SKM-1 treated with dmso at 0.1 percent for 144 hours (cell line): ENCODE results near the gene APPBP2.
"Not testable (repeated sequence)": the region's sequence is repeated elsewhere in the genome, so short reads cannot be mapped to it uniquely, and the experiment has no call there.

ENCODE experiments used
- DNase-seq: peaks from one replicate; lab custom pipeline; 2025; ENCODE audit not compliant: unreplicated experiment; lab: John Stamatoyannopoulos, UW

APPBP2 gene

DNA sequence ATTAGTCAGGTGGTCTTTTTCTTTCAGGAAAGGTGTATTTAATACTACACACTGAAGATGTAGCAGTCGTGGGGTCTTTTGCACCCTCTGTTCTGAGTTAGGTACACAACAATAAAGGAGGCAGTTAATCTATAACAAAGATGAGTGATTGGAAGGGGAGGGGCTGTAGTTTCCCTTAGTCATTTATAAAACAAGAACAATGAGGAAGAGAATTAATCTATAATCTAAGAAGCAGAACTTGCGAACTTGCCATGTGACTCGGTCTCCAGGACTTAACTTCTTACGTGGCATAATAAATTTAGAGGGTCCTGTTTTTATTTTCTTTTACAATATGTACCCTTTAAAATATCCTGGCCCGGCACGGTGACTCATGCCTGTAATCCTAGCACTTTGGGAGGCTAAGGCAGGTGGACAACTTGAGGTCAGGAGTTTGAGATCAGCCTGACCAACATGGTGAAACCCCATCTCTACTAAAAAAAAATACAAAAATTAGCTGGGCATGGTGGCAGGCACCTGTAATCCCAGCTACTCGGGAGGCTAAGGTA is 8.6 kb upstream of the APPBP2 start:
- no peak for DNase-seq

DNA sequence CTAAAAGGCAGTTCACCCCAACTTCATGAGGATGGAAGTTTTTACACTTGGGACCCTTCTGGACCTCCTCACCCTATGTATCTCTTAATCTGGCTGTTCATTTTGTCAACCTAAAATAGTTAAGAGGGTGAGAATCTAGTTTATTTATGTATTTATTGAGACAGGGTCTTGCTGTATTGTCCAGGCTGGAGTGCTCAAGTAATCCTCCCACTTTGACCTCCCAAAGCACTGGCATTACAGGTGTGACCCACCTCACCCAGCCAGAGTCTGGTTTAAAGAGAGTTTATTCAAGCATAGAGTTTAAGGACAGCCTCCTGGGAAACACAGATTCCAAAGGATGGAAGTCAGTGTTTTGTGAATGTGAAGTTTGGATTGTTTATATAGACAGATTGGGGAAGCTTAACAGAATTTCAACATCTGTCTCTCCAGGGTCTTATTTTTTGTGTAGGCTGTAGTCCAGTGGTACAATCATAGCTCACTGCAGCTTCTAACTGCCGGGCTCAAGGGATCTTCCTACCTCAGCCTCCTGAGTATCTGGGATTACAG is 8.0 kb upstream of the APPBP2 start:
- DNase-seq, result no peak

DNA sequence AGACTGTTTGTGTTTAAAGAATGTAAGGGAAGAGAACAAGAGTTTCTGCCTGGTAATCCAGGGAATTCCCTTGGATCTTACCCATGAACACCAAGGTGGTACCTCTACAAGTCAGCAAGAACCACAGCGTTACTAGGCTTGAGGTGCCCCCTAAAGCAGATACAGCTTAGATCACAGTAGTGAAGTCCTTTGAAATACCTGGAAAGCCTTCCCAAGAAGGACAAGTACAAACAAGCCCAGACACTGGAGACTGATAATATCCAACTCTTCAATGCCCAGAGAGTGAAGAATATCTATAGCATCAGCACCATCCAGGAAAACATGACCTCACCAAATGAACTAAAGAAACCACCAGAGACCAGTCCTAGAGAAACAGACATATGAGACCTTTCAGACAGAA is 3.8 kb upstream of the APPBP2 start:
- no peak for DNase-seq

GRCh38 chr17:60528828-60529227 is 2.8 kb upstream of the APPBP2 start:
- DNase-seq, result no peak

GRCh38 chr17:60527701-60528100 is 1.7 kb upstream of the APPBP2 start:
- DNase-seq, result no peak

DNA sequence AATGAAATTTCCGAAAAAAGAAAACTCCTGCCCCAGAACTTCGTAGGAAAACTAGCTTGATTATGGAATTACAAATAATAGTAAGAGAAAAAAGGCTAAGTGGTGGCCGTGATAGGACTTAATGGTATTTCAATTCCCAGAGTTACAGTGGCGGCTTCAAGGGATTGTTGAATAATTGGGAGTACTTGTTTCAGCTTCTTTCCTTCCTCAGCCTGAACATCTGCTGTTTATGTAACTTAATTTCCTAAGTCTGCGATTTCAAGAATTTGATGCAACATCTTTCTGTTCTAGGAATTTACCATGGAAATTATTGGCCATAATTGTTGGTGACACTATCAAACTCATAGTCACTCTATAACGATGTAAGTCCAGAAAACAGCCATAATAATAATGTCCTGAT is 684 bp upstream of the APPBP2 start:
- DNase-seq, result no peak

- no peak for DNase-seq
Measured at GRCh38 chr17:60525328-60525684, 736 bp downstream of the APPBP2 start.

GRCh38 chr17:60524463-60525327 is 1.3 kb downstream of the APPBP2 start:
- DNase-seq, result no peak

- DNase-seq, result no peak
Measured at GRCh38 chr17:60523822-60524221, 2.2 kb downstream of the APPBP2 start.

GRCh38 chr17:60522889-60523626 is 3.0 kb downstream of the APPBP2 start:
- no peak for DNase-seq

GRCh38 chr17:60519795-60520194 is 6.2 kb downstream of the APPBP2 start:
- DNase-seq, result no peak

DNA sequence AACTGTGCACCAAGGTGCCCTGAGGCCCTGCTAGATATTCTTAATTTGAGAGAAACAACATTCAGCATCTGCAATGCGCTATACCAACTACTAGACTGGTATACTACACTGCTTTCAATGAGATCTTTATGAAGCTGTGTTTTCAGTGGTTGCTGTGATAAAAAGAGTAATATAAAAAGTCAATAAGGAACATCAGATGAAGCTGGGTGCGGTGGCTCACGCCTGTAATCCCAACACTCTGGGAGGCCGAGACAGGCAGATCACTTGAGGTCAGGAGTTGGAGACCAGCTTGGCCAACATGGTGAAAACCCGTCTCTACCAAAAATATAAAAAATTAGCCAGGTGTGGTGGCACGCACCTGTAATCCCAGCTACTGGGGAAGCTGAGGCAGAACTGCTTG is 10.4 kb downstream of the APPBP2 start:
- DNase-seq, result not testable (repeated sequence)

DNA sequence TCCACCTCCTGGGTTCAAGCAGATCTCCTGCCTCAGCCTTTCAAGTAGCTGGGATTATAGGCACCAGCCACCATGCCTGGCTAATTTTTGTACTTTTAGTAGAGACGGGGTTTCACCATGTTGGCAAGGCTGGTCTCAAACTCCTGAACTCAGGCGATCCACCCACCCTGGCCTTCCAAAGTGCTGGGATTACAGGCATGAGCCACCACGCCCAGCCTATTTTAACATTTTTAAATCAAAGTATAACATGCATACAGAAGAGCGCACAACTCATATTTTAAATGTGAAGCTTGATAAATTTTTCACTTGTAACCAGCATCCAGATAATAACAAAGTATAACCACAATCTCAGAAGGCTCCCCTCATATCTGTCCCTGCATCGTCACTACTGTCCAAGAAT is 10.8 kb downstream of the APPBP2 start:
- not testable (repeated sequence) for DNase-seq

DNA sequence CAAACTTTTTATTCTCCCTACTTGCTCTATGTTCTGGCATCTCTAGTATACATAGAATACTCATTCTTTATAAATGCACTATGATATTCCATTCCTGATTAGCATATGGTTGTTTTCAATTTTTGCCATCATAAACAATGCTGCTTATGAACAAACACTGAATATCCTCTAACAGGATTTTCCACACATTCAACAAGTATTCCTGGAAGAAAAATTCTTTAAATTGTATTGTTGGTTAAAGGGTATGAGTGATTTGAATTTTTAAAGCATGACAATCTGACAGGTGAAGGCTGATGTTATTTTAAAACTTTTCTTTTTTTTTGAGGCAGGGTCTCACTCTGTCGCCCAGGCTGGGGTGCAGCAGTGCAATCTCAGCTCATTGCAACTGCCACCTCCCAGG is 11.5 kb downstream of the APPBP2 start:
- no peak for DNase-seq

GRCh38 chr17:60514053-60514452 is 12.0 kb downstream of the APPBP2 start:
- DNase-seq, result no peak

GRCh38 chr17:60513014-60513413 is 13.0 kb downstream of the APPBP2 start:
- DNase-seq, result no peak

DNA sequence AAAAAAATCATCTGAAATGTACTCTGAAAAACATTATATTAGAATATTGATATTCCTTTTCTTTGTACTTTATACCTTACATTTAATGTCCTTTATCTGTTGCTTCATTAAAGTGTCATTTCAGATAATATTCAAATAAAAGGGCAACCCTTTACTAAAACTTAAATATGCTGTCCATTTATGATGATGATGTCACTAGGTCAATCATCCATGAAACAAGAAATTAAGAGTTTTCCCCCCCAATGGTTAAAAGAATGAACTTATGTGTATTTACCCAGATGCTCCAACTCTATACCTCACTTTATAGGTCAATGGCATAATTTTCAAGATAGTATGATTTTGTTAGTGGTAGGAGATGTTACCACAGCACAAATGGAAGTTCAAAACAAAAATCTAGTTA is 15.3 kb downstream of the APPBP2 start:
- no peak for DNase-seq

- no peak for DNase-seq
Measured at GRCh38 chr17:60510031-60510430, 16.0 kb downstream of the APPBP2 start.

GRCh38 chr17:60508384-60508980 is 17.6 kb downstream of the APPBP2 start:
- DNase-seq, result no peak

GRCh38 chr17:60506312-60506711 is 19.7 kb downstream of the APPBP2 start:
- DNase-seq, result no peak

- no peak for DNase-seq
Measured at GRCh38 chr17:60502145-60502544, 23.9 kb downstream of the APPBP2 start.
